DND-41 (cell line): Measurements from ENCODE around the gene SEL1L2.

ENCODE experiments used
- CTCF ChIP-seq: IDR thresholded peaks from 2 replicates; pipeline ENCODE4 v1.5.1; 2012; ENCODE audit warnings: borderline replicate concordance, low read length, moderate library complexity, mild to moderate bottlenecking; ENCODE audit not compliant: poor library complexity, severe bottlenecking; ENCODE audit errors: extremely low read depth
- EZH2 ChIP-seq: IDR thresholded peaks from 3 replicates; pipeline ENCODE4 v1.6.1; 2012; ENCODE audit warnings: borderline replicate concordance, low read depth, mild to moderate bottlenecking, moderate library complexity, low read length, inconsistent platforms; ENCODE audit not compliant: severe bottlenecking

- TF ChIP-seq CTCF (no peak), EZH2 (no peak)
These were observed 124.5 kb downstream of the SEL1L2 start for GRCh38 chr20:13865791-13866351.
